GM04503 (cell line): ENCODE results near the gene STK32B.
"Not testable (repeated sequence)": the region's sequence is repeated elsewhere in the genome, so short reads cannot be mapped to it uniquely, and the experiment has no call there.

ENCODE experiments used
- DNase-seq: peaks from one replicate; pipeline ENCODE4 v3.0.0-alpha.2; 2012; ENCODE audit warnings: low read depth

The STK32B gene

DNA sequence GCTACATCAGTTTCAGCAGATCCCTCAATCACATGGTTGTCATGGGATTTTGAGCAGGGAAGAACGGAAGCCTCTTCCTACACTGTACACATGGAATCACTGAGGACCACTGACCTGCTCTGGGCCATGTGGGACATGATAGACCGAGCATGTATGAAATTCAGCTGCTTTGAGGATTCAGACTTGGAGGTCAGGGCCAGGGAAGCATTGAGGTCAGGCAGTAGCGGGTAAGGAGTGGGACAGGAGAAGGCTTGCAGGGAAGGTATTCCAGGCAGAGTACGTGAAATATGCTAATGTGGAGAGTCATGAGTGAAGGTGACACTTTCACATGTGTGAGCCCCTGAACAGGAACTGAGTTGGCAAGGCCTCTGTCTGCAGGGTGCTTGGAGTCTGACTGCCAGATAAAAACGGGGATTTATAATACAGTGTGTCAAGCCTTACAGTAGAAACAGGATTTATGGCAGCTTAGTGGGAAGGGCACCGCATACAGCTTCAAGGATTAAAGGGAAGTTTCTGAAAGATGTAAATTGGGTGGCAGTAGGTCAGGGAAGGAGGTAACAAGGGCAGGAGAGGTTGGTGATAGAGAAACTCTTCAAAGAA, 111.7 kb downstream of the STK32B start:
- no peak for DNase-seq

DNA sequence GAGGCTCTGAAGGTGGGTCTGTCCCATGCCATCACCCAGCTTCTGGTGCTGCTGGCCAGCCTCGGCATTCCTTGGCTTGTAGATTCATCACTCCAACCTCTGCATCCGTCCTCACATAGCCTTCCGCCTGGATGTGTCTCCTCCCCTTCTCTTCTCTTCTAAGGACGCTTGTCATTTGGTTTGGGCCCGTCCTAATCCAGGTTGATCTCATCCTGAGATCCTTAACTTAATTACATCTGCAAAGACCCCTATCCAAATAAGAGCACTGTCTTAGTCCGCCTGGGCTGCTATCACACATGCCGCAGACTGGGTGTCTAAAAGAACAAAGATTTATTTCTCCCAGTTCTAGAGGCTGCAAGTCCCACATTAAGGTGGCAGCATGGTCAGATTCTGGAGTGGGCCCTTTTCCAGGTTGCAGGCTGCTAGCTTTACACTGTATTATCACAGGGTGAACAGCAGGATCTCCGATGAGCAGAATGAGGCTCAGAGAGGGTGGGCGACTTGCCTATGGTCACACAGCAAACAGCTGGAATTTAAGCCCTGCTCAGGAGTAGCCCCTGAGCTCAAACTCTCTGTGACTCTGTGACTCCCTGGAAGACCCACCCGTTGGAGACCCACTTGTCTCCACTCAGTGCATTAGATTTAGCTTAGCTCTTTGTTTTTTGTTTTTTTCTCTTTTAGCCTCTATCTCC, 113.1 kb downstream of the STK32B start:
- DNase-seq, result no peak

DNA sequence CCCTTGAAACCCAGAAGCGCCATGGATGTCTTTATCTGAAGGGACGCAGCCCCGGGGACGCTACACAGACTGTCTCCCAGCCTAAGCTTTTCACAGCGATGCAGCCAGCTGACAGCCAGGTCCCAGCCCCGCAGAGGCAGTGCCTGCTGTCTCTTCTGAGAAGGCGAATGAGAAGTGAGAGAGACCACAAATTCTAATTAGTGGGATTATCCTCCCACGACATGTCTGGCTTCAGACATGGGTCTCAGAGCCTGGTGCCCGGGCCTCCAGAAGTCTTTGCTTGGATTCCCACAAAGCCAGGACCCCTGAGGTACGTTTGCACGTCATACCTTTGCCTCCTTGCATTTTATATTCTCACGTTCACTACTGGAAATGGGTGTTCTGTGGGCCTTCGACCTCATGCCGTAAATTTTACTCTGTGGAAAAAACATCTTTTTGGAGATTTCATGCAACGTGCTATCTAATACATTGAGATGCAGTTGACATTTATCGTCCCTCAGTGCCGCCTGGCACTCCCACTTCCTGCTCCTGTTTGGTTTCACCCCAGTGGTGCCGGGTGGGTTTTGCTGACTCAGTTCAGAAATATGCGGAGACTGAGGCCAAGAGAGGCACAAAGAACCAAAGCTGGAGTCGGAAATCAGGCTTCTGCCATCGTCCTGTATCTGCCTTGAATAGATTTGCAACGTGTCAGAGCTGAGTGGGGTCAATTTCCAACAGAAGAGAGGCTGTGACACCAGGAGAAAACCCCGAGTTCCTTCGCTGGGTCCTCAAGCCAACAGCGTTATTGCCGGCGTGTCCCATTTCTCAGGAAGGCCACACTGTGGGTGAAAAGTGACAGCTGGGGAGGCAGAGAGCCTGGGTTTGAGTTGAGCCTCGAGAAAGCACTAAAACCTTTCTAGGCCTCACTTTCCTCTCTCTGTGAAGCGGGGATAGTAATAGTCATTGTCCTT, 114.4 kb downstream of the STK32B start:
- peak; percentile 42 for DNase-seq

DNA sequence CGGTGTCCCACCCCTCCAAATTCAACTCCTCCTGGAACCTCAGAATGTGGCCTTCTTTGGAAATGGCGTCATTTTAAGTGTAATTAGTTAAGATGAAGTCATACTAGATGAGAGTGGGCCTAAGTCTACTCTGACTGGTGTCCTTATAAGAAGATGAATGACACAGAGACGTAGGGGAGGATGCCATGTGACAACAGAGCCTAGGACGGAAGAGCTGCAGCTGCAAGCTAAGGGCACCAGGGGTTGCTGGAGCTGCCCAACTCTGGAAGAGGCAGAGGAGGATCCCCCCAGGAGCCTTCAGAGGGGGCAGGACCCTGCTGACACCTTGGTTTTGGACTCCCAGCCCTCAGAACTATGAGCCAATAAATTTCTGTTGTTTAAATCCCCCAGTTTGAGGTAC, 115.1 kb downstream of the STK32B start:
- no peak for DNase-seq

DNA sequence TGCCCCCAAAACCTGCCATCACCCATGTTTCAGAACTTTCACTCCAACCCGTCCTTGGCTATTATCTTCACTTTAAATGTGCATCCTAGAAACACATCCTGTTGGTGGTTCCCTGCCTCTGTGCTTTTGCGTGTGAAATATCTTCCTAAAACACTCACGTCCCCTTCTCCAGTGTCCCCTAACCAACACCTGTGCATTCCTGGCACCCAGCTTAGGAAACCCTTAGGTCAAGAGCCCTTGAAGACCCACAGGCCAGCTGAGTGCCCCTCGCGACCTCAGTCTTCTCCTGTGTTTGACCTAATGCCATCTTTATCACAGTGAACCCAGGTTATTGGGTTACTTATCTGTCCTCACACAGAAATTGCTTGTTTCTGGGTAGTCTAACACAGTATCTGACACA, 117.6 kb downstream of the STK32B start:
- no peak for DNase-seq

DNA sequence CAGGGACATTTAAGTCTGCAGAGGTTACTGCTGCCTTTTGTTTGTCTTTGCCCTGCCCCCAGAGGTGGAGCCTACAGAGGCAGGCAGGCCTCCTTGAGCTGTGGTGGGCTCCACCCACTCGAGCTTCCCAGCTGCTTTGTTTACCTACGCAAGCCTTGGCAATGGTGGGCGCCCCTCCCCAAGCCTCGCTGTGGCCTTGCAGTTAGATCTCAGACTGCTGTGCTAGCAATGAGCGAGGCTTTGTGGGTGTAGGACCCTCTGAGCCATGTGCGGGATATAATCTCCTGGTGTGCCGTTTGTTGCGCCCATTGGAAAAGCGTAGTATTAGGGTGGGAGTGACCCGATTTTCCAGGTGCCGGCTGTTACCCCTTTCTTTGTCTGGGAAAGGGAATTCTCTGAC, 124.6 kb downstream of the STK32B start:
- not testable (repeated sequence) for DNase-seq

DNA sequence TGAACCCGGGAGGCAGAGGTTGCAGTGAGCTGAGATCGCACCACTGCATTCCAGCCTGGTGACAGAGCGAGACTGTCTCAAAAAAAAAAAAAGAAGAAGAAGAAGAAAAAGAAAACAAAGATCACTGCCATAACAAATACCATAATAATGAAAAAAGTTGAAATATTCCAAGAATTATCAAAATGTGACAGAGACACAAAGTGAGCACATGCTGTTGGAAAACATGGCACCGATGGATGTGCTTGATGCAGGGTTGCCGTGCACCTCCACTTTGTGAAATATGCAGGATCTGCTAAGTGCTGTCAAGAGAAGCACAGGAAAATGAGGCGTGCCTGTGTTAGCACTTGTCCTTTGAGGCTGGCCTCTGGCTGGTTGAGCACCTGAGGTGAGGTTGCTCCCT, 133.3 kb downstream of the STK32B start:
- DNase-seq, result no peak

DNA sequence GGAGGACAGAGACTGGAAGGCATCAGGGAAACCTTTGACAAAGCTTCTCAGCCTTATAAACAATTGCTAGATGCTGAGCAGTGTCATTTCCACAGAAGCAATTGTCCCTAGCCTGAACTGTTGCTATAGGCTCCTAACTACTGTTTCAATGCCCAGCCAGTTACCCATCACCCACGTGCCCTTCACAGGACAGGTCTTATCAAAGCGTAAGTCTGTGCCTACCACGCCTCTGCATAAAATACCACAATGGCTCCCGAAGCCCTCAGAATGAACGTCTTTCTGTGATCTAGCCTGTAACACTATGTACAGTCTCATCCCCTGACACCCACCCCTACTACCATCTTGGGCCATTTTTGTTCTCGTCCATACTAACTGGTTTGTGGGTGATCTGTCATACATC, 134.3 kb downstream of the STK32B start:
- DNase-seq, result no peak

DNA sequence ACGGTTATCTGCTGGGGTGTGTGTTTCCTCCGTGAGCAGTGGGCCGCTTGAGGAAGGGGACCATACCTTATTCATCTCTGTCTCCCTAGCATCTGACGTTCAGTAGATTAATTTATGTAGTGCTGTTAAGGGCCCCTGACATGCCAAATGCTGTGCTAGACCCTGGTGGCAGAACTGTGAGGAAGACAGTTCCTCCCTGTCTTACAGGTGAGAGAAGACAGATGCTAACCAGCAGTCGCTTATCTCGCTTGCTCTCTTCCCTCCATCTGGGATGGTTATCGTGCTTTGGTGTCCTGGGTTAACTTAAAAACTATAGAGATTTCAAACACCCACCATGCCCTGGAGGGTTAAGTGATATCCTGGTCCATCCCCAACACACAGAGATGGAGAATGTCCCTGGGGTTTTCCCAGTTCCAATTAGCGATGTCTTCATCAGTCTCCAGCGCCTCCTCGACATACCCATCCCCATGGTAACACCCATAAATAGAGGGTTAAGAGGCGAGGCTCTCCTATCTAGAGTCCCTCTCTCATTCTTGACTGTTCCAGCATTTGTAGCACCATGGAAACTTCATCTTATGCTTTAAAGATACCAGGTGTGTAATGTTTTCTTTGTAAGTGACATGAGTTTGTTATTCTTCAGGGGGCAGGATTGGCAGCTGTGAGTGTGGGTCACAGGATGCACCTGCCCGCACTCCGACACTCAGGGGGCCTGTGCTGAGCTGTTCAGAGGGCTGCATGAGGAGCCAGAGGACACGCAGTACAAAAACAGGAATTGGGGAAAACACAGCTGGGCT, 135.2 kb downstream of the STK32B start:
- DNase-seq, result no peak

DNA sequence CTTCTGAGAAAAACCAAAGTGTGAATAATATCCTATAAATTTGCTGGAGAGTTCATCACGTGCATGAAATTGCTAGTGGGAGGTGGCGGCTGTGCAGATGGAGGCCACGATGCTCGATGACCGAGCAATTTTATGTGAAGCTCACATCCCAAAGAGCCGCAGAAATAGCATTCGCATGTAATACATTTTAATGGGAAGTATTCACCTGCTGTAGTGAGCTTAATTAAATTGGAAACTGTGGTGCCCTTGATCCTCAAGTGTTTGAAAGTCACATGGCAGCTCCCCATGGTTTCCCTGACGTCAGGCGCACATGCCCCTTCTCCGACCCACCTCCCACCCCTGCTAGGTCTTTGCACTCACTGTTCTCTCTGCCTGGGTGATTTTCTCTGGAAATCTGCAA, 136.8 kb downstream of the STK32B start:
- no peak for DNase-seq

DNA sequence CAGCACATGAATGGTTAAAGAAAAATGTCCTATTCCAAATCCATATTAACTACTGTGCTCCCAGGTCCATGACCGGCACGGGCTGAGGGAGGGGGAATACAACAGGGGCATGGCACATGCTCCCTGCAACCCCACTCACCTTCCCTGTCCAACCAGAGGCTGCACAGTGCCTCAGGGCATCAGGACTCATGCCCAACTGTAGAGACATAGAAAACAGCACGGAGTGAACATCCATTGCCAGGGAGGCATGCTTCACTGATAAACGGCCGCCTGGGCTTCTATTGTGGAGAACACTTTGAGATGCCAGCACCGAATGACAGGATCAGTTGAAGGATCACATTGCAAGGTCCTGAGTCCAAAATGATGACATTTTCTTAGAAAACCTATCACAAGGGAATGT, 140.6 kb downstream of the STK32B start:
- no peak for DNase-seq

DNA sequence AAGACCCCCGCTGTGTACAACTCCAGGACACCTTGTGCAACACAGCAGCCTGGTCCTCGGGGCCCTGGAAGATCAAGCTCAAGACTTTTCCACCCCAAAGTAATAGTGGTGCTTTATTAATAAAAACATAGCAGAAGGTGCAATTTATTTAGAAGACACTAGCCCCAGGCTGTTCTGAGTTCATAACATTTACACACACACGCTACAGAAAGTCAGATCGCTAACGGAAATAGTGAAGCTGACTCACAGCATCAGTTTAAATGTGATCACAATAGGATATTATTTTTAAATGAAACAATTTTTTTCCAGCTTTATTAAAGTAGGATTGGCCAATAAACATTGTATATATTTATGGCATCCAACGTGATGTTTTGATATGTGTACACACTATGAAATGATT, 141.0 kb downstream of the STK32B start:
- DNase-seq, result no peak

DNA sequence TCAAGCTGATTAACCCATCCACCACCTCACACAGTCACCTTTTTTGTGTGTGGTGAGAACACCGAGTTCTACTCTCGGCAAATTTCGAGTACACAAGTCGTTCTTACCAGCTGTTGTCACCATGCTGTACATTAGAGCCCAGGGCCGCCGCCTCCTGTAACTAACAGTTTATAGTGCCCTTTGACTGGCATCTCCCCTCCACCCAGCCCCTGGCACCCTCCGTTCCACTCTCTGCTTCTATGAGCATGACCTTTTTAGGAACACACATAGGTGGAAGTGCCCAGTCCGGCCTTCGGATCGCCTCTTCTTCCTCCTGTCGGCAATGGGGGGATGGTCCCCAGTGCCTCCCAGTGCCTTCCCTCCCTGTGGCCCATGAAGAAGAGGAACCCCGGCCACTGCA, 141.4 kb downstream of the STK32B start:
- DNase-seq, result no peak

DNA sequence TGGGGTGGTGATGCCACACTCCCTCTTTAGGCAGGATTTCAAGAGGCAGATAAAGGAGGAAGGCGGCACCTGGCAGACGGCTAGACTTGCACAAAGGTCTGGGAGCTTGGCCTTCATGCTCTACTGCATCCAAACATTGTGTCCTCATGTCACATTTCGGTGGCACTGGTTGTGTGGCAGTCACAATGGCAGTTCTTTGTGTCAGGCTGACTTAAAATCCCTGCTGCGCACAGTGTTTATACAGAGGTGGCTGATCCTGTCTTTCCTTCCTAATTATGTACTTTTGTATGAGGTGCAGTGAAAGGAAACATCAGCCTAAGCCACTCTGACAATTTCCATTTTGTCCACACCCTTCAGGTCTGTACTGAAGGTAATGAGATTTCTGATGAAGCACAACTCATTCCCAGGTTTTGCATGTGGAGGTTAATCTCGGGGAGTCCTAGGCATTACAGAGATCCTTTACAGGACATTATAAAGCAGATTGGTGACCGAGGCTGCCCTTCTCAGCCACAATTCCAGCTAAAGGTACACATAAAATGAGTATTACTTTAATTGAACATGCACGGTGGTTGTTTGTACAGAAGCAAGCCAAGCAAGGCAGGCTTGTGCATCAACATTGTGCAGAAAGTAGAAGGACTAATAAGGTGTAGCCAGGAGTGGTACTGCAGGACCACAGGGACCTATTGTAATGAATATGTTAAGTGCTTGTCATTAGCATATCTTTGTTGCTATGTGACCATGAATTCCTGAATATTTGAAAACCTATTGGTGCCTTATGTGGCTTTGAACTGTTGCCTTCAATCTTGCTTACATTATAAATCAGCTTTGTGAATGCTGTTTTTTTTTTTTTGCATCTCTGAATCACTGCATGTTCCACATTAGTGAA, 147.6 kb downstream of the STK32B start:
- no peak for DNase-seq

DNA sequence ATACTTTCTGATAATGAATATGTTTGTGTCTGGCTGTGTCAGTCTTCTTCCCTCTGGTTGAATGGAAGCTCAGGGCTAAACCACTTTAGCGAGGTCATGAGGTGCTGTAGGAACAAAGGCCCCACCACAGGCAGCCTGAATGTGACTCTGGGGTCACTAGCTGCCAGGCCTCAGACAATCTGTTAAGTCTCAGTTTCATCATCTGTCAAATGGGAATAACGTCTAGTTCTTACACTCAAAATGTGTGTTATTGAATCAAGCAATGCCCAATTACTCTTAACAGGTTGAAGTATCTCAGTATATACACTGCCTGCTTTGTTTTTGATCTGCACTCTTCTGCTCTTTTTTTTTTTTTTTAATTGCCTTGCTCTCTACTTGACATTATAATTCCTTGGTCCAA, 148.6 kb downstream of the STK32B start:
- no peak for DNase-seq

DNA sequence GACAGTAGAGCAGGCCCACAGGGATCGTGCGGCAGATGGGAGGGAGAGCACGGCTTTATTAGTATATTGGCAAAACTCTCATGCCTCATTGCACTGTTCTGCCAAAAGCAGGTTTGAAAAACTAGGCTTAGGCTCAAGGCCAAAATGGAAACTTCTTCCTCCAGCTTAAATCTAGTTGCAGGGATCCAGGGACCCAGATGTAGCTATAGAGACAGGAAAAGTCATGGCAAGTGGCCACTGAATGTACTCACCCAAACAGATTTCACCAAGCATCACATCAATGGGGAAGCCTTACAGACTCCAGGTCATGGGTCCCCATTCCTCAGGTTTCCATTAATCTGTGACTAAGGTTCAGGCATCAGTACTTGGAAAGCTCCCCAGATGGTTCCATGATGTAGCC, 149.2 kb downstream of the STK32B start:
- DNase-seq, result no peak

DNA sequence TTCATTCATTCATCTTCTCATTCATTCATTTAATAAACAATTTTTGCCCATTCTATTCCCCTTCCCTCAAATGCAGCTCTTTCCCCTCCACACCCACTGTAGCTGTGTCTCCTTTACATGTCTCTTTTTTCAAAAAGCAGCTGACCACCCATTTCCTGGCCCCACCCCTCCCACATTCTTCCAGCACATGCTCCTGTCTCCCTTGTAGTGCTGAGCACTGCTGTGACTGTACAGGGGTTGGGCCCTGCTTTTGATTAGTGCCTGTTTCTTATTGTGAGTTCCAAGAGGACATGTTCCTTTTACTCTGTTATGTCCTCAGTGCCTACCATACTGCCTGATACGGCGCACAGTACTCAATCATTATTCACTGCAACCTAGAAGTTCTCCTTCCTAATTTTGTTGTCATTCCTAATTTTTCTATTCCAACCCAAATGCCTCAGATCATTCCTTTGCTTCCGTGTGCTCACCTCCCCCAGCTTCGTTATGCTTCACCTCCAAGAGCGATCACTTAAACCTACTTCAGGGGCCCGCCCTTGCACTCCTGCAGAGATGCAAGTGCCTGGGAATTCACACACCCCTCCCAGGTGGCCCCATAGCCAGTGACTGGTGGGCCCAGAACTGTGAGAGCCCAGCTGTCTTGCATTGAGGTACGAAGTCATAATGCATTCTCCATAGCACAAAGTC, 152.2 kb downstream of the STK32B start:
- no peak for DNase-seq

DNA sequence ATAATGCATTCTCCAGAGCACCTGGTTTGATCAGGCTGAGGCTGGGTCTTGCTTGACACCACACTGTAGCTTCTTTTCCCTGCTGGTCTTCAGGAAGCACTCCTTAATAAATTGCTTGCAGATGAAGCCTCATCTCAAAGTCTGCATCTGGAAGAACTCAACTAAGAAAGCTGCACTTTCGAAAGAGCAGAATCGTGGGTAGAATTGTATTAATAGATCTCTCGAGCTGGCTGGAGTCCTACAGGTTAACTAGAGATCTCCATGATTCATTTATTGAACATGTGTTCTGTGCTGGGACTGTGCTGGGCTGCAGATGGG, 152.7 kb downstream of the STK32B start:
- no peak for DNase-seq

DNA sequence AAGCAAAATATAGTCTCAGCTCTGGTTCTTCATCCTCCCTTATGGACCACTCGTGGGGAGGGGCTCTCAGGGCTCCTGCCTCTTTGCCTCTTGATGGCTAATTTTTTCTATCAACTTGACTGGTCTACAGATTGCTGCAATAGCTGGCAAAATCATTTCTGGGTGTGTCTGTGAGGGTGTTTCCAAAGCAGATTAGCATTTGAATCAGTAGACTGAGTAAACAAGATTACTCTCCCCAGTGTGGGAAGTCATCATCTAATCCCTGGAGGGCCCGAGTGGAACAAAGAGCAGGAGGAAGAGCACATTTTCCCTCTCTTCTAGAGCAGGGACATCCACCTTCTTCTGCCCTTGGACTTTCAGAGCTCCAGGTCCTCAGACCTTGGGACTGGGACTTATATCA, 153.5 kb downstream of the STK32B start:
- no peak for DNase-seq

DNA sequence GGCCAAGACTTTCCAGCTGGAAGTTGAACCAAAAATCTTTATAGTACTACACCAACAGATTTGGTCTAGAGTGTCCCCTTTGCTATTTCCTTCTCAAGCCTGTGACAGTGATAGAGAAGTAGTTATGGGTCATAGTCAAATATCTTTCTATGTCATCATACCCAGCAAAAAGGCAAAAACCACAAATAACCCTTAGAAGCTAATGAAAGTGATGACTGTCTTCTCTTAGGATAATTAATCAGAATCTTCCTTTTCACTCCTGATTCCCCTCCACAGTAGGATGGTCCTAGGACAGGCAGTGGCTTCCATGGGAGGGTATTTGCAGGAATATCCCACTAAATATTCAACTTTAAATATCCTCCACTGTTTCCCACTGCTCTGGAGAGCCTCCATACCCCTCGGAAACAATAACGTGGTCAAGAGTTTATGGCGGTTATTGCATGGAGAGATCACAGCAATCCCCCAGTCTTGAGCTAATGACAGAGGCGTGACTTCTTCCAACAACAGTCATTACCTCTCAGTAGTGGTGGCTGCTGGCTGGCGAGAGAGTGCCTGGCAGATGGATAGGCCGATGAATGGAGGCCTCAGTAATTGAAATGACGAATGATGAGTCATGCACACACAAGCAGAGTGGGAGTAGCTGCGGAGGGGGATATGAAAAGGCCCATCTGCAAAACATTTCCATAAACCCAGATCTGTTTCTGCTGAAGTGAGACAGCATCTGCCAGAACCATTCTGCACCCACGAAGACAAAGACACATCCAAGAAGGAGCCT, 154.9 kb downstream of the STK32B start:
- DNase-seq, result peak; percentile 73
